ENCODE data around the gene PKP1. TPM values are rescaled to one million over a fixed set of nuclear protein-coding genes. Genes with fewer than 3 reads are reported as not detected.

PKP1 gene
- total and polyA plus RNA-seq, 2 donors (not counting 3 experiments of a cell fraction or from before 2014, with no cell fraction given), result 0.01 TPM; not detected in 1

- peaks cover 6% of the 10 kb centered on the region for H3K4me1 ChIP-seq (ENCODE audit: control insufficient read depth, extremely low read depth, insufficient read depth, low read length)
- ChIA-PET POLR2A (interaction anchor here (0.9 kb wide), 1 partner anchor 9 kb away, joined by 3 read pairs; no protein-coding TSS in a partner anchor), CTCF (interaction anchor here (0.6 to 6.8 kb wide), 5 partner anchors 10 to 105 kb away, joined by 3 to 109 read pairs (median 11); no protein-coding TSS in a partner anchor)
- H3K4me3 ChIP-seq (replicated peaks in 1 of 3; ENCODE audit: insufficient read depth in 1 of 3, low read depth in 1 of 3, low read length in 3 of 3), result no peak overlapping the region
- BruUV-seq (replicated peaks), result no TSS peak
- H3K9me1 ChIP-seq (replicated peaks; ENCODE audit: control insufficient read depth, extremely low read depth, insufficient read depth, low read length), result no peaks in the 10 kb centered on the region
- no peak overlapping the region for H3K9ac ChIP-seq (replicated peaks; ENCODE audit: extremely low read depth, insufficient read depth, low read length)
- no peaks in the 10 kb centered on the region for H4K20me1 ChIP-seq (replicated peaks; ENCODE audit: control insufficient read depth, extremely low read depth, insufficient read depth, low read length)
- H3K9me3 ChIP-seq (replicated peaks; ENCODE audit: control insufficient read depth, insufficient read depth, low read length), result no peaks in the 10 kb centered on the region
- FAIRE-seq (peak; percentile 35), DNase-seq (ENCODE audit: low read depth, low spot score) (no peak)
- H3K4me2 ChIP-seq (ENCODE audit: insufficient read depth, low read length), result no peak overlapping the region
- no peak overlapping the region for H3K27ac ChIP-seq (ENCODE audit: insufficient read depth, low read depth, low read length)
- TF ChIP-seq EZH2 (IDR thresholded peaks at IDR 0.05; ENCODE audit: borderline replicate concordance, low read depth, low read length, severe bottlenecking) (no peak), JUN (IDR thresholded peaks at IDR 0.05; ENCODE audit: borderline replicate concordance, insufficient read depth, insufficient read length, low read depth) (peak; percentile 8)
- no peak overlapping the region for H2AFZ ChIP-seq (ENCODE audit: low read depth, low read length)
- no peaks in the 10 kb centered on the region for H3K36me3 ChIP-seq (ENCODE audit: control insufficient read depth in 2 of 2, extremely low read depth in 1 of 2, insufficient read depth in 2 of 2, low read length in 2 of 2)
- dilution Hi-C loops (cut with MboI; ENCODE audit: extremely low pct_ligation_motif_present, low sequenced_read_pairs) (no loop called here), intact Hi-C loops (cut with micrococcal nuclease) (no loop called here)
- no peaks in the 10 kb centered on the region for H3K79me2 ChIP-seq (ENCODE audit: control insufficient read depth, insufficient read depth, low read length)
- H3K27me3 ChIP-seq (ENCODE audit: control insufficient read depth in 2 of 2, insufficient read depth in 2 of 2, low read length in 2 of 2), result peaks cover 0 to 3% of the 10 kb centered on the region in 2 experiments
Measured at GRCh38 chr1:201358596-201358995, 75.3 kb downstream of the PKP1 start.

- Histone ChIP-seq H3K9me1 (replicated peaks; ENCODE audit: control insufficient read depth, extremely low read depth, insufficient read depth, low read length) (no peaks in the 10 kb centered on the region), H3K36me3 (ENCODE audit: control insufficient read depth in 2 of 2, extremely low read depth in 1 of 2, insufficient read depth in 2 of 2, low read length in 2 of 2) (no peaks in the 10 kb centered on the region), H2AFZ (ENCODE audit: low read depth, low read length) (no peak overlapping the region), H3K9me3 (replicated peaks; ENCODE audit: control insufficient read depth, insufficient read depth, low read length) (no peaks in the 10 kb centered on the region), H3K9ac (replicated peaks; ENCODE audit: extremely low read depth, insufficient read depth, low read length) (no peak overlapping the region), H3K79me2 (ENCODE audit: control insufficient read depth, insufficient read depth, low read length) (no peaks in the 10 kb centered on the region), H4K20me1 (replicated peaks; ENCODE audit: control insufficient read depth, extremely low read depth, insufficient read depth, low read length) (no peaks in the 10 kb centered on the region), H3K4me2 (ENCODE audit: insufficient read depth, low read length) (no peak overlapping the region), H3K4me3 (replicated peaks in 1 of 3; ENCODE audit: insufficient read depth in 1 of 3, low read depth in 1 of 3, low read length in 3 of 3) (no peak overlapping the region), H3K27me3 (ENCODE audit: control insufficient read depth in 2 of 2, insufficient read depth in 2 of 2, low read length in 2 of 2) (peaks cover 0 to 3% of the 10 kb centered on the region in 2 experiments), H3K4me1 (ENCODE audit: control insufficient read depth, extremely low read depth, insufficient read depth, low read length) (peaks cover 6% of the 10 kb centered on the region), H3K27ac (ENCODE audit: insufficient read depth, low read depth, low read length) (no peak overlapping the region)
- no TSS peak for BruUV-seq (replicated peaks)
- TF ChIP-seq GATA2 (IDR thresholded peaks at IDR 0.05; ENCODE audit: insufficient read depth, insufficient read length, low read depth, low read length) (no peak), JUN (IDR thresholded peaks at IDR 0.05; ENCODE audit: borderline replicate concordance, insufficient read depth, insufficient read length, low read depth) (no peak), FOS (IDR thresholded peaks at IDR 0.05; ENCODE audit: borderline replicate concordance, insufficient read depth, low read length) (no peak), MAX (IDR thresholded peaks at IDR 0.05; ENCODE audit: insufficient read depth, insufficient read length) (no peak), POLR2AphosphoS5 (IDR thresholded peaks at IDR 0.05; ENCODE audit: insufficient read depth, low read depth, low read length) (no peak), MYC (IDR thresholded peaks at IDR 0.05; ENCODE audit: low read depth, low read length) (no peak), EZH2 (IDR thresholded peaks at IDR 0.05; ENCODE audit: borderline replicate concordance, low read depth, low read length, severe bottlenecking) (no peak)
- ChIA-PET POLR2A (interaction anchor here (0.9 kb wide), 1 partner anchor 9 kb away, joined by 3 read pairs; no protein-coding TSS in a partner anchor), CTCF (interaction anchor here (0.6 to 6.8 kb wide), 8 partner anchors 10 to 106 kb away, joined by 3 to 109 read pairs (median 14); no protein-coding TSS in a partner anchor)
- dilution Hi-C loops (cut with MboI; ENCODE audit: extremely low pct_ligation_motif_present, low sequenced_read_pairs) (no loop called here), intact Hi-C loops (cut with micrococcal nuclease) (no loop called here)
- no peak for DNase-seq (ENCODE audit: low read depth, low spot score)
- FAIRE-seq, result no peak
Measured at GRCh38 chr1:201359031-201359872, 75.9 kb downstream of the PKP1 start.
